GM12878 (cell line): ENCODE data around the gene SLC4A2. TPM values are rescaled to one million over a fixed set of nuclear protein-coding genes. Genes with fewer than 3 reads are reported as not detected.

ENCODE experiments used
- ATAC-seq: fragments of 200-7000 bp; cut with Tn5 transposase; 3 replicates; pipeline ENCODE4 v1.9.1; 2020; ENCODE audit warnings: mild to moderate bottlenecking, moderate library complexity
- BruUV-seq: library from RNA; stranded (reverse); fragments of 400-500 nt; replicated peaks from 2 replicates; lab custom pipeline; 2021; lab: Mats Ljungman, UMichigan
- CTCF ChIA-PET: fragments of 300-600 bp; sonication (Branson Sonifier 250); formaldehyde crosslinking; extraction: SDS; loops from one replicate; lab custom pipeline; 2021; ENCODE audit warnings: inconsistent platforms; lab: Yijun Ruan, JAX
- POLR2A ChIA-PET: fragments of 350-600 bp; formaldehyde crosslinking; extraction: SDS; loops from one replicate; lab custom pipeline; 2021; ENCODE audit warnings: inconsistent platforms; lab: Charles Lee
- RAD21 ChIA-PET: fragments of 300-600 bp; sonication (Branson Sonifier 250); formaldehyde crosslinking; loops from one replicate; lab custom pipeline; 2023; ENCODE audit warnings: antibody characterized with exemption; ENCODE audit not compliant: unreplicated experiment; lab: Charles Lee
- SMC1A ChIA-PET: fragments of 300-600 bp; sonication (Branson Sonifier 250); formaldehyde crosslinking; loops from one replicate; lab custom pipeline; 2023; ENCODE audit not compliant: unreplicated experiment, uncharacterized antibody; lab: Charles Lee
- DNase-seq: peaks from one replicate; pipeline ENCODE4 v3.0.0-alpha.2; 2011; ENCODE audit warnings: low read depth, low spot score
- FAIRE-seq: peaks from 3 replicates; lab custom pipeline; 2011; peaks lifted over from hg19 to GRCh38; lab: Jason Lieb, UNC
- H2AFZ ChIP-seq: 2 replicates; pipeline ENCODE4 v1.6.0; 2011; ENCODE audit warnings: low read depth, low read length, control low read depth; ENCODE audit not compliant: control insufficient read depth
- H3K27ac ChIP-seq: 2 replicates; pipeline ENCODE4 v1.5.1; 2011; ENCODE audit warnings: control low read depth; ENCODE audit not compliant: control insufficient read depth, insufficient read depth
- H3K27me3 ChIP-seq, 2 experiments: replicated peaks in 1 of 2; 2 replicates each; pipeline versions ENCODE4 v1.6.0 to v1.6.1; 2011; ENCODE audit warnings: low read length in 1 of 2; ENCODE audit not compliant: control insufficient read depth in 2 of 2, insufficient read depth in 2 of 2
- H3K36me3 ChIP-seq, 2 experiments: 2 replicates each; pipeline ENCODE4 v1.5.1; 2011; ENCODE audit warnings: low read length in 1 of 2; ENCODE audit not compliant: control insufficient read depth in 2 of 2, insufficient read depth in 2 of 2
- H3K4me1 ChIP-seq: 2 replicates; pipeline ENCODE4 v1.6.1; 2011; ENCODE audit warnings: mild to moderate bottlenecking, low read length, moderate library complexity, mixed read lengths; ENCODE audit not compliant: control insufficient read depth, insufficient read depth
- H3K4me2 ChIP-seq: 2 replicates; pipeline ENCODE4 v1.6.0; 2011; ENCODE audit warnings: control low read depth; ENCODE audit not compliant: control insufficient read depth, insufficient read depth
- H3K4me3 ChIP-seq: fragments of 200-600 bp; sonication (generic); 2 replicates; pipeline ENCODE4 v1.5.1; 2016
- H3K79me2 ChIP-seq: 2 replicates; pipeline ENCODE4 v1.6.0; 2011; ENCODE audit warnings: low read length; ENCODE audit not compliant: control insufficient read depth, insufficient read depth
- H3K9ac ChIP-seq: 2 replicates; pipeline ENCODE4 v1.8.0; 2011; ENCODE audit warnings: low read length, control low read depth, mixed read lengths; ENCODE audit not compliant: control insufficient read depth, insufficient read depth
- H3K9me3 ChIP-seq: replicated peaks from 3 replicates; pipeline ENCODE4 v1.5.1; 2011; ENCODE audit warnings: mild to moderate bottlenecking, low read length; ENCODE audit not compliant: control insufficient read depth, insufficient read depth
- H4K20me1 ChIP-seq: 2 replicates; pipeline ENCODE4 v1.6.0; 2011; ENCODE audit not compliant: control insufficient read depth, insufficient read depth
- CEBPZ ChIP-seq: fragments of 150-350 bp; IDR thresholded peaks from 2 replicates; pipeline ENCODE4 v1.6.1; 2016; ENCODE audit warnings: low read depth, low read length
- ETV6 ChIP-seq, 2 experiments: fragments of 450-650 bp in 1 of 2; IDR thresholded peaks in 1 of 2; conservative IDR thresholded peaks in 1 of 2; 2 replicates each; pipeline ENCODE4 v1.6.1; 2014; ENCODE audit warnings: antibody characterized with exemption in 1 of 2, borderline replicate concordance in 1 of 2, low read depth in 1 of 2, mild to moderate bottlenecking in 1 of 2, moderate library complexity in 1 of 2
- EZH2 ChIP-seq: IDR thresholded peaks from 2 replicates; pipeline ENCODE4 v1.6.1; 2012; ENCODE audit warnings: low read depth, mild to moderate bottlenecking, control low read depth, inconsistent platforms, low read length, borderline replicate concordance; ENCODE audit not compliant: control insufficient read depth
- HDAC2 ChIP-seq: fragments of 200-600 bp; sonication (generic); IDR thresholded peaks from 2 replicates; pipeline ENCODE4 v1.6.1; 2017
- HDGF ChIP-seq: fragments of 450-650 bp; IDR thresholded peaks from 2 replicates; pipeline ENCODE4 v1.6.1; 2016; ENCODE audit warnings: antibody characterized with exemption
- IKZF2 ChIP-seq, 2 experiments: fragments of 450-650 bp; IDR thresholded peaks; 2 replicates each; pipeline ENCODE4 v1.6.1; 2017; ENCODE audit warnings: mild to moderate bottlenecking in 2 of 2, moderate library complexity in 2 of 2
- JUNB ChIP-seq: IDR thresholded peaks from 2 replicates; pipeline ENCODE4 v1.6.1; 2016; ENCODE audit warnings: antibody characterized with exemption, mild to moderate bottlenecking
- MTA2 ChIP-seq: fragments of 450-650 bp; IDR thresholded peaks from 2 replicates; pipeline ENCODE4 v1.6.1; 2016; ENCODE audit warnings: low read depth, mild to moderate bottlenecking, moderate library complexity
- NFYB ChIP-seq: IDR thresholded peaks from 2 replicates; pipeline ENCODE4 v1.6.1; 2011; ENCODE audit warnings: low read depth, mild to moderate bottlenecking, low read length, improper control_type of control experiment, moderate library complexity; ENCODE audit not compliant: insufficient read depth
- POLR2AphosphoS5 ChIP-seq: IDR thresholded peaks from 2 replicates; pipeline ENCODE4 v1.6.1; 2011; ENCODE audit warnings: mild to moderate bottlenecking, low read length, inconsistent platforms
- RAD51 ChIP-seq: fragments of 450-650 bp; IDR thresholded peaks from 2 replicates; pipeline ENCODE4 v1.6.1; 2016; ENCODE audit warnings: moderate library complexity, mild to moderate bottlenecking, inconsistent platforms
- STAT1 ChIP-seq: fragments of 450-650 bp; conservative IDR thresholded peaks from 2 replicates; pipeline ENCODE4 v1.6.1; 2014; ENCODE audit warnings: antibody characterized with exemption, mild to moderate bottlenecking
- TARDBP ChIP-seq: IDR thresholded peaks from 2 replicates; pipeline ENCODE4 v1.6.1; 2016; ENCODE audit warnings: borderline replicate concordance
- ZNF217 ChIP-seq: fragments of 450-650 bp; IDR thresholded peaks from 2 replicates; pipeline ENCODE4 v1.6.1; 2017; ENCODE audit warnings: antibody characterized with exemption, mild to moderate bottlenecking
- ZNF274 ChIP-seq: IDR thresholded peaks from one replicate; pipeline ENCODE4 v1.8.0; 2011; ENCODE audit not compliant: insufficient read length, insufficient read depth
- WGBS: methylation state at CpG from one replicate; pipeline ENCODE4 v1.1.6; 2016; ENCODE audit warnings: low lambda C conversion rate; ENCODE audit not compliant: insufficient replicate concordance, insufficient coverage; ENCODE audit errors: missing lambda C conversion rate; 5-methylcytosine and 5-hydroxymethylcytosine counted together
- in situ Hi-C: fragments of 300-500 bp; cut with MboI; formaldehyde crosslinking; loops from 9 replicates; pipeline ENCODE4 v1.14.3; 2018; ENCODE audit warnings: mixed read lengths
- intact Hi-C: fragments of 100-400 bp; cut with micrococcal nuclease; formaldehyde crosslinking; loops from one replicate; pipeline ENCODE4 v1.14.2; 2022; ENCODE audit not compliant: unreplicated experiment
- polyA plus RNA-seq, 11 experiments: library from polyadenylated mRNA; depleted of rRNA in 4 of 11; unstranded in 6 of 11; stranded (reverse) in 5 of 11; fragments of >200 nt; fragmentation: Nextera tagmentation in 4 of 11; fragmentation: Illumina TruSeq in 1 of 11; extraction: Ambion mirVana in 4 of 11; extraction: Trizol in 1 of 11; gene quantifications; 1 replicate in 1 of 11; 2 replicates in 10 of 11; pipeline versions ENCODE4 v1.2.1 to v1.2.3, GENCODE V29; 2011 to 2016; ENCODE audit warnings: inconsistent platforms in 2 of 11, missing spikeins in 2 of 11, low read depth in 1 of 11
- total RNA-seq, 4 experiments: library from RNA; depleted of rRNA in 3 of 4; stranded (reverse); fragments of >200 nt in 3 of 4; fragmentation: Illumina TruSeq in 1 of 4; extraction: Trizol in 1 of 4; gene quantifications; 2 replicates each; pipeline versions ENCODE4 v1.2.1 to v1.2.3, GENCODE V29; 2013 to 2021

SLC4A2 gene
- total and polyA plus RNA-seq, 10 of the 15 experiments (the other 5 are each of a cell fraction or from before 2014, with no cell fraction given) = 2.7 to 78.6 (median 30.1) TPM

- no peak for TF ChIP-seq ZNF274
- no peak for TF ChIP-seq NFYB
- no peak for TF ChIP-seq ETV6 (conservative IDR thresholded peaks at IDR 0.05 in 1 of 2, IDR thresholded peaks at IDR 0.05 in 1 of 2; ENCODE audit: borderline replicate concordance in 1 of 2, low read depth in 1 of 2)
- no peak for TF ChIP-seq JUNB
- TF ChIP-seq IKZF2 (IDR thresholded peaks at IDR 0.05) = no peak
- no peak for TF ChIP-seq TARDBP
- no peak for TF ChIP-seq EZH2
- no peak for TF ChIP-seq ZNF217
- TF ChIP-seq MTA2 = no peak
- no peak for TF ChIP-seq STAT1
- no peak for TF ChIP-seq POLR2AphosphoS5
- TF ChIP-seq RAD51 = no peak
- no peak for TF ChIP-seq CEBPZ
- TF ChIP-seq HDAC2 = no peak
- no peak for TF ChIP-seq HDGF
- FAIRE-seq (no peak), ATAC-seq (no peak), DNase-seq (no peak)
- no peaks in the 10 kb centered on the region for H4K20me1 ChIP-seq
- H3K27ac ChIP-seq = no peak overlapping the region
- peaks cover 0 to 1% of the 10 kb centered on the region in 2 experiments; a peak in 2 of 4 replicates for H3K27me3 ChIP-seq
- ChIA-PET CTCF (interaction anchor here (1.3 kb wide), 1 partner anchor 97 kb away, joined by 3 read pairs; no protein-coding TSS in a partner anchor), RAD21 (no interaction called here), POLR2A (no interaction called here), SMC1A (no interaction called here)
- H3K9me3 ChIP-seq = no peaks in the 10 kb centered on the region
- intact Hi-C loops (loop anchor here (5.0 kb wide), 1 partner anchor 99 kb away; no protein-coding TSS in a partner anchor), in situ Hi-C loops (no loop called here)
- H3K79me2 ChIP-seq = no peaks in the 10 kb centered on the region
- no TSS peak for BruUV-seq
- no peak overlapping the region for H3K9ac ChIP-seq
- H2AFZ ChIP-seq = no peak overlapping the region
- no peaks in the 10 kb centered on the region for H3K36me3 ChIP-seq
- WGBS = 70% methylated on average over 6 of the region's 26 CpGs
- H3K4me3 ChIP-seq = no peak overlapping the region
- peaks cover 7% of the 10 kb centered on the region for H3K4me1 ChIP-seq
- 0 out of 2 replicates have a peak overlapping the region, but pooled peaks have one; percentile 3 for H3K4me2 ChIP-seq
Measured at GRCh38 chr7:151013356-151013732, 46.0 kb upstream of the SLC4A2 start.
